ENCODE measurements around the gene CATSPERZ.

The CATSPERZ gene, protein sequence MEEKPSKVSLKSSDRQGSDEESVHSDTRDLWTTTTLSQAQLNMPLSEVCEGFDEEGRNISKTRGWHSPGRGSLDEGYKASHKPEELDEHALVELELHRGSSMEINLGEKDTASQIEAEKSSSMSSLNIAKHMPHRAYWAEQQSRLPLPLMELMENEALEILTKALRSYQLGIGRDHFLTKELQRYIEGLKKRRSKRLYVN

DNA sequence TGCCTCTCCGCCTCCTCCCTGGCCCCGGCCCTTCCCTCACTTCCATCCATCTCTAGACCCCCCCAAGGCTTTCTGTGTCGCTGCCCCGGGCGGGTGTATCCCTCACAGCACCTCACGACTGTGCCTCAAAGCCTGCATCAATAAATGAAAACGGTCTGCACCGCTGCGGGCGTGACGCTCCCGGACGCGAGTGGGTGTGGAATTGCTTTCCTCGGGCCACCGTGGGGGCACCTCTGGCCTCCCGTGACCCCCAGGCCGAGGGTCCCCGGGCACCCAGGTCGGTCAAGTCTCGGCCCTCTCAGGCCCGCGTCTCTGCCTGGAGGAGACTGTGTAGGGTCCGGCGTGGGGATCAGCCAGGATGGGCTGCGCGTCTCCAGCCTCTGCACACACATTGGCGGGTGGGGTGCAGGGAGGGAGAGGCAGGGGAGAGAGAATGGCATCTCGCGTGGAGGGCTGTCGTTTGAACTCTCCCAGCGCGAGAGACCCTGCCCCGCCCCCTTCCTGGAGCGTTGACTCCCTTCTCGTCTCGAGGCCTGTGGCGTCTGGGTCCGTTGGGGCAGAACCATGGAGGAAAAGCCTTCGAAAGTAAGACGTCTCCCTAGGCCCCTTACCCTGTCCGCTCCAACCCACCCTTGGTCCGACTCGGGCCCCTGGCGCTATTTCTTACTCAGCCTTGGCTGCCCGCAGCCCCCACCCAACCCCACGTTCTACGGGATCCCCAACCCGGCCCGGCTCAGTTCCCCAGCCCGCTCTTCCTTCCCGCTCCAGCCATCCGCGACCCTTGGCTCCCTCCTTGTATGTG, at the start of gene CATSPERZ:
CATSPERZ (plus strand) TSS at position 512 of the 802 bp plus-strand sequence; CDS start at position 565, 53 bp downstream.
- no peak for DNase-seq (ENCODE audit: low spot score)

DNA sequence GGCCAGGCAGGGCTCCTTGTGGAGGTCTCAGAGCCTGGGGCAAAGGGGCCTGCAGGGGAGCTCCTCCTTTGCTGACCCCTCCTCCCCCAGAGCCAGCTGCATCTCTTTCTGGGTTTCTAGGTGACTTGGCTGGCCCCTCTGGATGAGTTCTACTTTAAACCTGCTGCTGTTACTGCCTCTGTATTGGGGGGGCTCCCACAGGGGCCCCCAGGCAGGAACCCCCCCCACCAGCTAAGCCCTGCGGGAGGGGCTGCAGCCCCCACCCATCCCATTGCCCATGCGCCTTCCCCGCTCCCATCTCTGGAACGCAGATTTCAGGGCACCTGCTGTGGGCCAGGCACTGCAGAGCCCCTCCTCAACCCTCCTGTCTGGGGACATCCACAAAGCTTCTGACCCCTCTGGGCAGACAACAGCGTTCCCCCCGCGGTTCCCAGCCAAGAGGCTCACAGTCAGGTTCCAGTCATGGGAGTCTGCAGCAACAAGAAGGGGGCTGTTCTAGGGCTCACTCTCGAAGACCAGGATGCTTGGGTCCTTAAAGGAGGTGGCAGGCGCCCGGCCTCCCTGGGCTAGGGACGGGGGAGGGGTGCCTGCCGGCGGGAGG, 49.6 kb upstream of the CATSPERZ start:
- no peak for DNase-seq (ENCODE audit: low spot score)

DNA sequence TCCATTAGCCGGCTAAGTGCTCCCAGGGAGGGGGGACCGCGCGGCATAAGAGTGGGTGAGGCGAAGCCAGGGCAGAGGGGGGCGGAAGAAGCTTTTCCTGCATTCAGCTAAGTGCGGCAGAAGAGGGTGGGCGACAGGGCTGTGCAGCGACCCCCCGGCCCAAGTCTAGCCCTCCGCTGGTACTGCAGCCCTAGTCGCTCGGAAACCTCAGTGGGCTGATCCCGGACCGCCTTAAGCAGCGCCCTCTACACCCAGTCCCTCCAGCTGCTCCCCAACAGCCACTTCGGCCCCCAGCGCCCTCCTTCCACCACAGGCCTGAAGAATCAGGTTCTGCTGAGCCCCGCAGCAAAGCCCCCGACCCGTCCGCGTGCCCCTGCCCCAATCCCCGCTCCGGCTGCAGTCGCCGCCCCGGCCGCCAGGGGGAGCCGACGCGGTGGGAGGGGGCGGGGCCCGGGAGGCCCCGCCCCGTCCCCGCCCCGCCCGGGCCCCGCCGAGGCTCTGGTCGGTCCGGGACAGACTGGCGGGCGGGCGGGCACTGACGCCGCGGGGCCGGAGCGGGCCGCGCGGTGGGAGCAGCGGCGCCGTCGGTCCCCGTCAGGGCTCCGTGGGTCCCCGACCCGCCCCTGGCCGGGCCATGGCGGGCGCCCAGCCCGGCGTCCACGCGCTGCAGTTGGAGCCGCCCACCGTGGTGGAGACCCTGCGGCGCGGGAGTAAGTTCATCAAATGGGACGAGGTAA, 49.0 kb upstream of the CATSPERZ start, which contains the start of gene PLCB3:
PLCB3 (plus strand) TSS at position 515 of the 737 bp plus-strand sequence; CDS start at position 635, 120 bp downstream.
- DNase-seq (ENCODE audit: low spot score), result peak; percentile 55

DNA sequence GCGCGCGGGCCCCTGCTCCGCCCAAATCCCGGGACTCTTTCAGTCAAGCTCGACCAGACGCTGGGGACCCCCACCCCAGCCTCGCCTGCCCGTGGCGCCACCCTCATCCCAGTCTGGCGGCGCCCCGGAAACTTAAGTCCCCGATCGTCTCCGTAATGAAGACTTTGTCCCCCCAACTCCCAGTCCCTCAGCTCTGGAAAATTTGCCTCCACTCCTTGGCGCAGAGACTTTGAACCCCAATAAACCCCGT, 48.5 kb upstream of the CATSPERZ start:
- DNase-seq (ENCODE audit: low spot score), result no peak

DNA sequence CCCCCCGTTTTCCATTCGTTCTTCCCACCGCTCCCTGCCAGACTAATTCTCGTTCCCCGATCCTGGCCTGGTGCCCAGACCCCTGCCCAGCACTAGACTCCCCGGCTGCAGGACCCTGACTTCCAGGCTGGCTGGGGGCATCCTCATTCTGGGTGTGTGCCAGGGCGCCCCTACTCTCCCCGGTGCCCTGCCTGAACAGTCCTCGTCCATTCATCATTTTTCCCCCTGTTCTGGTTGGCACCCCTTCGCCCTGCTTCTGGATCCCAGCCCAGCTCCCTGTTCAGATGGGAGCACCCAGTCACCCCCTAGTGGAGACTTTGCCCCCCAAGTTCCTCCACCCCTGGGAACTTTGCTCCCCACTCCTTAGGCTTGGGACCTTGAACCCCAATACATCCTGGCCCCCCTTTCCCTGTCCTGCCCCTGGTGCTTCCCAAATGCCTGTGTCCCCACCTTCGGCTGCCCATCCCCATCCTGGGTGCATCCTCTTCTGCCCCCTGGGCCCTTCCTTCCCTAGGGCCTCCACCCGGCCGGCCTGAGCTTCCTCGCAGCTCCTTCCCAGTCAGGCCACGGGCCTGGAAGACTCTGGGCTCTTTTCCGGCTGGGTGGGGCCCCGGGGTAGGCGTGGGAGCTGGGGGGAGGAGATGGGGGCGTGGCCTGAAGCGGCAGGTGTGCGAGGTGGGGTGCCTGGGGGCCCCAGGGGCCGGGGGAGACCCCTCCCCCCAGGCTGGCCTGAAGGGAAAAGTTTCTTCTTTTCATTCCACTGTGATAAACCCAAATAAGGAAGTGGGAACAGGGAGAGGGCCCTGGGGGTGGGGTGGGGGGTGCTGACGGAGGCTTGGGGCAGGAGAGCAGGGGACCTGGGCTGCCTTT, 47.9 kb upstream of the CATSPERZ start:
- no peak for DNase-seq (ENCODE audit: low spot score)

DNA sequence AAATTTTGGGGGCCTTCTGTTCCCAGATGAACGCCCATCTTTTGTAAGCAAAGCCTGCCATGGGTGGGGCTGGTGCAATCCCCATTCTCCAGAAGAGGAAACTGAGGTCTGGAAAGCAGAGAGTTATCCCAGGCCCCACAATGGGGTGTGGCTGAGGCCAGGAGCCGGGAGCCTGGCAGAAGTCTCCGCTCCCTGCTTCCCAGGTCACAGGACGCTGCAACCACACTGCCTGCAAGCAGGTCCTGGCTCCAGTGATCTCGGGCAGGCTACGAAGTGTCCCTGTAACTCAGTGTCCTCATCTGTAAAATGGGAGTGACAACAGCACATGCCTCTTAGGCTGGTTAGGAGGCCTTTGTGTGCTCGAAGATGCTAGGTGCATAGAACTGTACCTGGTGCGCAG, 47.1 kb upstream of the CATSPERZ start:
- no peak for DNase-seq (ENCODE audit: low spot score)

DNA sequence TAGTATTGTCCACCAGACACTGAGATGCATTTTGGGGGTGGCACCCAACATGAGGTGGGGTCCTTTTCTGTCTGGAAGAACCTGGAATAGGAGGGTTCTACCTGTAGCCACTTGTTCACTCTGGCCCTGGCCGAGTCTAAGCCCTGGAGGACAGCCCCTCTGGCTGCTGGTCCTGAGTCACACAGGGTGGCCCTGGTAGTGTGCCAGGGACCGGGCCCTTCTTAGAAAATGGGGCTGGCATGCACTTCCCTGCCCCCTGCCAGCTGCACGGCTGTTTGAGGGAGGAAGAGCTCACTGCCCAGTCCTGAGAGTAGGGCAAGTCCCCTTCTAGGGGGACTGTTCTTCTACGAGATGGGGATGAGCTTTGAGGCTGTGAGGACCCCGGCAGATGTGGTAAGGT, 46.7 kb upstream of the CATSPERZ start:
- no peak for DNase-seq (ENCODE audit: low spot score)

DNA sequence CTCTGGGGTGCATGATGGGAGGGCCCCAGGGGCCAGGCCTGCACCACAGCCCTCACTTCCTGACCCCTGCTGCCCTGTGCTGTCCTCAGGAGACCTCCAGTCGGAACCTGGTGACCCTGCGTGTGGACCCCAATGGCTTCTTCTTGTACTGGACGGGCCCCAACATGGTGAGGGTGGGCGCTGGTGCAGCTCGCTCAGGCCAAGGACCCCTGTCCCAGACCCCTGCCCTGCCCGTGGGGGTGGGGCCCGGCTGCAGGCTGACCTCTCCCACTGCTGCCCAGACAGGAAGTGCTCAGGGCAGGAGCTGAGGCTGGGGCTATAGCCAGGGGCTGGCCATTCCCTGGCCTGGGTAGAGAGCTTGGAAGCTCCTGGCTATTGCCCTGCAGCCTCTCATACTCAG, 45.8 kb upstream of the CATSPERZ start:
- no peak for DNase-seq (ENCODE audit: low spot score)

DNA sequence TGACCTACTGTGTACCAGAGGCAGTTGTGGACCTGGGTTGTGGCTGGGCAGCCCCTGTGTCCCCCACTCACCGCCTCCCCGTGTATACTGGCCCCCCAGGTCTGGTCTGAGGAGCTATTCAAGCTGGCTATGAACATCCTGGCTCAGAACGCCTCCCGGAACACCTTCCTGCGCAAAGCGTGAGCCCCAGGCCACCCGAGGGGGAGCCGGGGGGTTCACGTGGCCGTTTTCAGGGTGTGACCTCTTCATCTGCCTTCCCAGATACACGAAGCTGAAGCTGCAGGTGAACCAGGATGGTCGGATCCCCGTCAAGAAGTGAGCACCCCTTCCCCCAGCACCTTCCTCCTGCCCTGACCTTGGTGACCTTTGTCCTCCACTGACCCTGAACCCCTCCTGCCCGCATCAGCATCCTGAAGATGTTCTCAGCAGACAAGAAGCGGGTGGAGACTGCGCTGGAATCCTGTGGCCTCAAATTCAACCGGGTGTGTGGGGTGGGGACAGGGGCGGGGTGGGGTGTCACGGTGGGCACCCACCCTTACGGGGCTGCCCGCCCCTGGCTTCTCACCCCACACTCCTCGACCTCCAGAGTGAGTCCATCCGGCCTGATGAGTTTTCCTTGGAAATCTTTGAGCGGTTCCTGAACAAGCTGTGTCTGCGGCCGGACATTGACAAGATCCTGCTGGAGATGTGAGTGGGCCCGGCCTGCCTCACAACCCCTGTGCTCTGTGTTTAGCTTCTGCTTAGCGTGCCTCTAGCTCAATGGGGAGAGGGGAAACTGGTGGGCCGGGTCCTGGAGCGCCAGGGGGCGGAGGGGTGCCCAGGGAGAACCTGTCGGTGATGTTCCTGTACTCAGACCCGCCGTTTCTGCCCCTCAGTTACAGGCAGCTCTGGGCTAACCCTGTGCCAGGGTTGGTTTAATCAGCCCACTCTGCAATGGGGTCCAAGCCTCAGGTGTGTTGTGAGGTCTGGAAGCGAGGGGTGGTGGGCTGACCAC, 44.7 kb upstream of the CATSPERZ start:
- no peak for DNase-seq (ENCODE audit: low spot score)

DNA sequence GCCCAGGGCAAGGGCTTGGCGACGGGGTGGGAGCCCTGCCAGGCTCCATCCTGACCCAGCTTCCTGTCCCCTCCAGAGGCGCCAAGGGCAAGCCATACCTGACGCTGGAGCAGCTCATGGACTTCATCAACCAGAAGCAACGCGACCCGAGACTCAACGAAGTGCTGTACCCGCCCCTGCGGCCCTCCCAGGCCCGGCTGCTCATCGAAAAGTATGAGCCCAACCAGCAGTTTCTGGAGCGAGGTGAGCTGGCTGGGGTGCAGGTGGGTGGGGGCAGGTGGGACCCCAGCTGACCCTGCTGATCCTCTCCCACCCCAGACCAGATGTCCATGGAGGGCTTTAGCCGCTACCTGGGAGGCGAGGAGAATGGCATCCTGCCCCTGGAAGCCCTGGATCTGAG, 43.9 kb upstream of the CATSPERZ start:
- no peak for DNase-seq (ENCODE audit: low spot score)

DNA sequence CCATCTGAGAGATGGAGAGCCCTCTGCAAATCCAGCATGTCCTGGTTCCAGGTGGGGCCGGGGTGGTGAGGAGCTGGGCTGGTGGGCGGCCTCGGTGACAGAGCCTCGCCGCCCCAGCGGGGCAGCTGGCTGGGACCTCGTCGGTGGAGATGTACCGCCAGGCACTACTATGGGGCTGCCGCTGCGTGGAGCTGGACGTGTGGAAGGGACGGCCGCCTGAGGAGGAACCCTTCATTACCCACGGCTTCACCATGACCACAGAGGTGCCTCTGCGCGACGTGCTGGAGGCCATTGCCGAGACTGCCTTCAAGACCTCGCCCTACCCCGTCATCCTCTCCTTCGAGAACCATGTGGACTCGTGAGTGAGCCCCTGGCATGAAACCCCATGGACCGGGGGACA, 41.8 kb upstream of the CATSPERZ start:
- DNase-seq (ENCODE audit: low spot score), result no peak

DNA sequence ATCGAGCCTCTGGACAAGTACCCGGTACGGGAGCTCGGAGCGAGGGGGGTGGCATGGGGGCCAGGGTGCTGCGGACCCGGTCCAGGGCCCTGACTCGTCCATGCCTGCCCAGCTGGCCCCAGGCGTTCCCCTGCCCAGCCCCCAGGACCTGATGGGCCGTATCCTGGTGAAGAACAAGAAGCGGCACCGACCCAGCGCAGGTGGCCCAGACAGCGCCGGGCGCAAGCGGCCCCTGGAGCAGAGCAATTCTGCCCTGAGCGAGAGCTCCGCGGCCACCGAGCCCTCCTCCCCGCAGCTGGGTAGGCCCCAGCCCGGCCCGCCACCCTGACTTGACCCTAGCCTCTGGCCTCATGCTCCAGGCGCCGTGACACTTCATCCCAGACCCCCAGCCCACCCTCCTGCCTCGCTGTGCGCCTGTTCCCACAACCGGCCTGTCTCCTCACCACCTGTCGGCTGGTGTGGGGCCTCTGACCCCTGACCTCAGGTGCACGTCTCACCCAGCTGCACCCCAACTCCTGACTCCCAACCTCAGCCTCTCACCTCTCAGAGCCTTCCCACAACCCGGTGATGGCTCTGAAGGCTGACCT, 41.1 kb upstream of the CATSPERZ start:
- no peak for DNase-seq (ENCODE audit: low spot score)

DNA sequence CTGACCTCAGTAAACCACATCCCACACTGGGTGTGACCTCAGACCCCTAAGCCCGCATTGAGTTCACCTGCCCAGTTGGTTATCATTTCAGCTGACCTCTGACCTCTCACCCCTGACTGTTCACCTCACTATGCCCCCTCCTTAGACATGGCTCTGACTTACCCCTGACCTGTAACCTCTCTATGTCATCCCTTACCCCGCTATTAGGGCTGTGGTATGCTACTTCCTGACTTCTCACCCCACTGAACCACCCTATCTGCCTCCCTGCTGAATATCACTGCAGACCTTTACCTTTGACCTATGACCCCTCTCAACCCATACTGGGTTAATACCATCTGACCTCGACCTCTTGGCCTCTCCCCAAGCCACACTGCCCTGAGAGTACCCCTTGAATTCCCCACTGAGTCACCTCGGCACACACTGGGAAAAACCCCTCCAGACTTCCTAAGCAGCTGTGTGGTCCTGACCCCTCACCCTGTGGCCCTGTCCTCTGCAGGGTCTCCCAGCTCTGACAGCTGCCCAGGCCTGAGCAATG, 40.6 kb upstream of the CATSPERZ start:
- DNase-seq (ENCODE audit: low spot score), result no peak

DNA sequence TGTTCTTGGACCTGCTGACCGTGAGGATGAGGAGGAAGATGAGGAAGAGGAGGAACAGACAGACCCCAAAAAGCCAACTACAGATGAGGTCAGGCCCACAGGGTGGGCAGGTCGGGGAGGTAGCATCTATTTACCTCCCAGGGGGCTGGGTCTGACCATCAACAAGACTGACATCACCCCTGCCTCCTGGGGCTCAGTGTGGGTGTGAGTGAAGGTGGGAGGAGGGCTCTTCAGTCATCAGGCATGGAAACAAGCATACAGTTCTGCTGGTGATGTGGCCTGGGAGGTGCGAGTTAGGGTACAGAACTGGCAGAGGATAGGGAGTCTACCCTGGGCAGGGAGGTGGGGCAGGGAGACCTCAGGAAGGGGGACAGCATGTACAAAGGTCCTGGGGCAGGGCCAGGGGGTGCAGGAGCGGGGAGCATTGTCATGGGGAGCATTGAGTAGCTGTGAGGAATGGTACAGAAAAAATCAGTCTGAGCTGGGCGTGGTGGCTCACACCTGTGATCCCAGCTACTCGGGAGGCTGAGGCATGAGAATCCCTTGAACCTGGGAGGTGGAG, 39.9 kb upstream of the CATSPERZ start:
- no peak for DNase-seq (ENCODE audit: low spot score)

DNA sequence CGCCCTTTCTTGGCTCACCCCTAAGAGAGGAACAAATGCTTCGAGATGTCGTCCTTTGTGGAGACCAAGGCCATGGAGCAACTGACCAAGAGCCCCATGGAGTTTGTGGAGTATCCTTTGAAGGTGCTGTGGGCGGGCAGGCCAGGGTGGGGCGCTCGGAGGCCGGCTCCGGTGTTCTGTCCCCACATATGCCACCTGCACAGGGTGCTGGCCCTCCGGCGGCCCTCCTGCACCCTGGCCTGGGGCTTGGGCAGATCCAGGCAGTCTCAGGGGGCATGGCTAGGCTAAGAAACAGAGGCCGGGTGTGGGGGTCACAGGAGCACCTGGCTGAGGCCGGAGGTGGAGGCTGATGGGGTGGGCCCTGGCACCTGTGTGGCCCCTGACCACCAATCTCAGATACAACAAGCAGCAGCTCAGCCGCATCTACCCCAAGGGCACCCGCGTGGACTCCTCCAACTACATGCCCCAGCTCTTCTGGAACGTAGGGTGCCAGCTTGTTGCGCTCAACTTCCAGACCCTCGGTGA, 38.5 kb upstream of the CATSPERZ start:
- DNase-seq (ENCODE audit: low spot score), result no peak

DNA sequence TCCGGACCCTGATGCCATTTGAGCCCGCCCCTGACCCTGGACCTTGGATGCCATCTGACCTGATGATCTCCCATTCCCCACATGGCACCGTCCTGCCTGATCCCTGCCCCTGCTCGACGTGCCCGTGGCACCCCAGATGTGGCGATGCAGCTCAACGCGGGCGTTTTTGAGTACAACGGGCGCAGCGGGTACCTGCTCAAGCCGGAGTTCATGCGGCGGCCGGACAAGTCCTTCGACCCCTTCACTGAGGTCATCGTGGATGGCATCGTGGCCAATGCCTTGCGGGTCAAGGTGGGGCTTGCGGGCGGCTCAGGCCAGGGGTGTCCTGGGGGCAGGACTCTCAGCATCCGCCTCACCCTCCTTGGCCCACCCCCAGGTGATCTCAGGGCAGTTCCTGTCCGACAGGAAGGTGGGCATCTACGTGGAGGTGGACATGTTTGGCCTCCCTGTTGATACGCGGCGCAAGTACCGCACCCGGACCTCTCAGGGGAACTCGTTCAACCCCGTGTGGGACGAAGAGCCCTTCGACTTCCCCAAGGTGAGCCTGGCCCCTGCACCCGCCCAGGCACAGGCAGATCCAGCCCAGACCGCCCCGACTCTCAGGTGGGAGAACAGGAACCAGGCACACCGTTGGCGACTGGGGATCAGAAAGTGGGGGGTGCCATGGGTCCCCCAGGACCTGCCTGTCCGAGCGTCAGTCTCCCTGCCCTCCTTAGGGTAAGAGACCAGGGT, 37.7 kb upstream of the CATSPERZ start:
- DNase-seq (ENCODE audit: low spot score), result no peak

DNA sequence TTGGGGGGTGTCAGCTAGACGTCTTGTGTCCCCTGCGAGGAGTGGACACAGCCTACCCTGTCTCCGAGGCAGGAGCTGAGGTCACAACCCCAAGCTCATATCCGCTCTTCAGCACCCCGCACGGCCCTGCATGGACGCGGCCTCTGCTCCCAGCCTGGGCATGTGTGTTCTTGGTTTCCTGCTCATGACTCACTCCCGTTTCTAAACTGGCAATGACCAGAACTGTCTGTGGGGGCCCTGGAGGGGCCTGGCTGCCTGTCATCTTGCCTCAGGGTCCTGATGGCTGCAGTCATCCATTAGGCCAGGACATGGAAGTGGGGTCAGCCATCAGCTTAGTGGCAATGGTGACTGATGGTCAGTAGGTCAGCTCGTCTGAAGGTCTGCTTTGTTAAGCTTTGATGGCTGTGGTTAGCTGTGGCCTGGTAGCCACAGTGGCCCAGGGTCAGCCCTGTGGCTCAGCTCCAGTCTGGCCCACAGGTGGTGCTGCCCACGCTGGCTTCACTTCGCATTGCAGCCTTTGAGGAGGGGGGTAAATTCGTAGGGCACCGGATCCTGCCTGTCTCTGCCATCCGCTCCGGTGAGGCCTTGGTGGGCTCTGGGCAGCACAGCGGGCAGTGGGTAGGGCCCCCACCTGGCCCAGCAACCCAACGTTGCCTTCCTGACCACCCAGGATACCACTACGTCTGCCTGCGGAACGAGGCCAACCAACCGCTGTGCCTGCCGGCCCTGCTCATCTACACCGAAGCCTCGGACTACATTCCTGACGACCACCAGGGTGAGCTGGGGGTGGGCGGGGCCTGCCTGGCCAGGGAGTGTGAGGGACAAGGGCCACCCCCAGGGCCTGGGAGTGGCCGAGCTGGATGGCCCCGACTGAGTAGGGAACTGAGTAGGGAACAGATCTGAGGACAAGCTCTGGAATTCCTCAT, 36.9 kb upstream of the CATSPERZ start:
- no peak for DNase-seq (ENCODE audit: low spot score)

DNA sequence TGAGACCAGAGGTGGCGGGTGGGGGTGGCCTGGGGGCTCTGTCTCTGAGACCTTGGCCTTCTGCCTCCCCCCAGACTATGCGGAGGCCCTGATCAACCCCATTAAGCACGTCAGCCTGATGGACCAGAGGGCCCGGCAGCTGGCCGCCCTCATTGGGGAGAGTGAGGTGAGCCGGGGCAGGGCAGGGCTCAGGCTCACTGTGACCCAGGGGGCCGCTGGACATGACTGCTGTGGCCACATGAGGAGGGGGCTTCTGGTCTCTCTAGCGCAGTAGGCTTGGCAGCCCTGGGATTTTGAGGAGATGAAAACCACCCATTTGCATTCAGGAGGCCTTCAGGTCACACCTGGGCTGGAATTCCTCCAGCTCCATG, 36.2 kb upstream of the CATSPERZ start:
- no peak for DNase-seq (ENCODE audit: low spot score)
